Stimulated activated CD8-positive, alpha-beta memory T cell treated with anti-CD3 and anti-CD28 coated beads, Interleukin-12 subunit alpha, Interleukin-12 subunit beta, amount 100 ng/mL, for 24 hours (primary cell): Measurements from ENCODE around the gene HS3ST3B1.
A peak's percentile ranks its signal among the peaks of the same experiment; 100 is the strongest.

Source experiments
- DNase-seq: peaks from one replicate; pipeline ENCODE4 v3.0.0-alpha.2; 2020; ENCODE audit errors: extremely low read depth

The HS3ST3B1 gene

DNA sequence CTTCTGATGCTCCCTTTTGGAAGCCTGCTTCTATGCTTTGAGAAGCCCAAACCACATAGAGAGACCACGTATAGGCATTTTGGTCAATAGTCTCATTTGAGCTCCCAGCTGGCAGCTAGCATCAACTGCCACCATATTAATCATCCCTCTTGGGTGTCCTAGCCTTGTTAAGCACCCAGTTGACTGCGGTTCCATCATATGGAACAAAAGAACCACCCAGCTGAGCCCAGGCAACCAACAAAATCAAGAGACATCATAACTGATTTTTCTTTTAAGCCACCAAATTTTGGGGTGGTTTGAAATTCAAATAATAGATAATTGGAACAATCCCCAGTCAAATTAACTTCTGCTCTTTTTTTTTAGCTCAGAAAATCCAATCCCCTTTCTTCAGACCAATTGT is 53.9 kb downstream of the HS3ST3B1 start:
- DNase-seq, result no peak

DNA sequence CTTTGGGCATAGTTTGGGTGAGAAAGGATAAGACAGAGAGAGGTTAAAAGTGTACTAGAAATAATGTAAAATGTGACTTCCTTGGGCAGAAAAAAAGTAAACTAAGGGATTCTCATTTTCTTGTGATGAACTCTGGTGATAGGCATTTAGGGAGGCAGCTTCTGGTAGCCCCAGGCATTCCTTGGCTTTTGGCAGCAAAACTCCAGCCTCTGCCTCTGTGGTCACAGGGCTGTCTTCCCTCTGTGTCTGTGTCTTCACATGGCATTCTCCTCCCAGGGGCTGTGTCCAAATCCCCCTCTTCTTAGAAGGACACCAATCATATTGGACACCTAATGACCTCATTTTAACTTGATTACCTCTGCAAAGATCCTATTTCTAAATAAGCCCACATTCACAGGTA is 54.7 kb downstream of the HS3ST3B1 start:
- no peak for DNase-seq

DNA sequence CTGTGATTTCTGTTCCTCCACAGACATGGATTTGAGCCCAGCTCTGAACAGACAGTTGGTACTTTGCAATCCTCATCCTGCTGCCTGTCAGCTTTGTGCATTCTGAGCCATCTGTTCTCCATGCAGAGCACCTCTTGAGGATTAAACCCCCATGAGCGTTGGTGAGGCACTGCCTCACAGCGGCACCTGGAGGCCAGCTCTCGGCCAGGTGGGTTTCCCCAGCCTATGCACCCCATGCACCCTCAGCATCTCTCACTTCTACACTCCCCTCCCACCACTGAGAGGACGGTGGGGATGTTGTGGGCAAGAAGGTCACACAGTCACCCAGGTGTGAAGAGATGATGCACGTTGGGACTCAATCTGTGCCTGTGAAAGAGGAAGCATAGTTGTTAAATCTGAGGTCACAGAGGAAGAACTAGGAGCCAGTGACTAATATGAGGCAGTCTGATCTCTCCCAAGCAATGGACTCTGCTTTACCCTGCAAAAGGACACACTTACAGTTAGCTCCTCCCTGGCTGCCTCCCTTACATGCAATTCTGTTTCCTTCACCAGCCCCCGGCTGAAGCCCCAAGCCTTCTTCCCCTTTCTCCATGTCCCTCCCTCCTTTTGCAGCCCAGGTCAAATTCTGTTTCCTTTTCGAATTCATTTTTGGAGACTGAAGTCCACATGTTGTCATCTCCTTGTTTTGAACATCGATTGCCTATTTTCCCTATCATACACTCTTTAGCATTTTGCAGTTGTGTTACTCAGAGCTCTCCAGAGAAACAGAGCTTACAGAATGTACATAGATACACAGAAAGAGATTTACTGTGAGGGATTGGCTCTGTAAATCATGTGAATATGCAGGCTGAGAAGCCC is 58.5 kb downstream of the HS3ST3B1 start:
- peak; percentile 22 for DNase-seq

DNA sequence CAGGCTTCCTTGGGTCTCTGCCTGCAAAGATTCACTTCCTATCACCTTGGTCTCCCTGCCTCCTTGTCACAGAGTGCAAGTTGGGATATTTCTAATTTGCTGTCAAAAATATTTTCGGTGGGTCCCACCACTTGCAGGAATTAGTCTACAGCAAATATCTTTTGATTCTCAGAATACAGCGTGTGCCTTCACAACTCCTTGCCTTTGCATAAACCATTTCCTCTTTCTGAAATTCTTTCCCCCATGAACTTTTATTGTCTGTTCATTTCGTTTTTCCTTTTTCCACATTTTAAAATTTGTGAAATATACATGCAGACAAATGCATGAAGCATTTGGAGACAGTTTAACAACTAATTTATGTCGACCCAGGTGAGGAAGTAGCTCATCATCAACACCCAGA is 60.0 kb downstream of the HS3ST3B1 start:
- DNase-seq, result no peak

DNA sequence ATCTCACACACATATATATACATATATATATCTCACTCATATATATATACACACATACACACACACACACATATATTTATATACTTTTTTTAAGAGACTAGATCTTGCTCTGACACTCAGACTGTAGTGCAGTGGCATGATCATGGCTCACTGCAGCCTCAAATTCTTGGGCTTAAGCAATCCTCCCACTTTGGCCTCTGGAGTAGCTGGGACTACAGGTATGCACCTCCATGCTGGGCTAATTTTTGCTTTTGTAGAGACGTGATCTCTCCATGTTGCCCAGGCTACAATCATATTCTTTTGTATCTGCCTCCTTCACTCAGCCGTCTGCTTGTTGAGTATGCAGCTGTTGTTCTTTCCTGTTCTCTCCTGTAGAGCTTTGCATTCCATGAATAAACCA is 60.6 kb downstream of the HS3ST3B1 start:
- no peak for DNase-seq

DNA sequence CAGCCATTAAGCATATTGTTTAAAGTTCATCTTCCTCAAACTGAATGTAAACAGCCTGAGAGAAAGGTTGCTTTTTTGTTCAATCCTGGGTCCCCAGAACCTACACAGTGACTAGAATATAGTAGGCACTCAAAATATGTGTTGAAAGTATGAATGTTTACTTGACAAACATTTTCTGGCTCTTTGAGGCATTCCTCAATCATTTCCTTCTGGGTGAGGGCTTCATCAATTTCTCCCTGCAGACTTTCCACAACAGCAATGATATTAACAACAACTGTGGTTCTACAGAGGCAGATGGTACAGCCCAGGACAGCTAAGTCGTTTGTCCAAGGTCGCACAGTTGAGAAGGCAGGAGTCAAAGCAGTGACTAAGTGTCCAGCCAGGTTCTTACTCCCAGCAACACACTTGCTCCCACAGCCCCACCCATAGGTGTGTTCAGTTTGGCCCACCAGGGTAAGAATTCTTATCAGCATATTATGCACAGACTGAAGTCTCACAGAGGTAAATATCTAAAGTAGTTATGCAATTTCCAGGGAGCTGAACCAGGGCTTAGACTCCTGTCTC is 61.1 kb downstream of the HS3ST3B1 start:
- no peak for DNase-seq

DNA sequence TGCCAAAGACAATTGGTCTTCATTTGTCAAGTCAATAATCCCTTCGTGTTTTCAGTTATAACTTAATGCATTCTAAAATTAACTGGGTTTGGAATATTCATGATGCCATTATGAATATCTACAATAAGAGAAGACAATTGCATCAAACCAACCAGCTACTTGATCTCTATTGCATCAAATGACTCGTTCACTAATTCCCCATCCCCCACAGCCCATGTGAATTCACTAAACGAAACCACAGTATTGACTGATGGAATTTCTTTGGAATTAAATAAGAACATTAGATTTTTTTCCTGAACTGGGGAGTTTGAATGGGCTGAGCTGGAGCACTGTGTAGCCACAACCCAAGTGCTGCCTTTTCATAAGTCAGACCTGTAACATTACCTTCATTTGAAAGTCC is 65.3 kb downstream of the HS3ST3B1 start:
- no peak for DNase-seq

DNA sequence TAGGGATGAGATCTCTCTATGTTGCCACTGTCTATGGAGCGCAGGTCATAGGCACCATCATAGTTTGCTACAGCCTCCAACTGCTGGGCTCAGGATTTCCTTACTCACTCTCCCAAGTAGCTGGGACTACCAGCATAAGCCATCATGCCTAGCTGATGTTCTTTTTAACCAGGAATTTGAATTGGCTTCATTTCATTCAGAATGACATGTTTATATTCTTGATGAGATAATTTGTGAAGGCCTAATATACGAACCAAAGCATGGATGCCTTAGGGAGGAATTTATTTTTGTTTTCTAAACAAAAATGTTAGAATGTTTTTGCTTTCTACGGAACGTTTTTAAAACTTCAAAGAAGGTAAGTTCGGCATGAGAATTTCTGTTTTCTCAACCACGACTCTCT is 71.6 kb downstream of the HS3ST3B1 start:
- DNase-seq, result no peak

DNA sequence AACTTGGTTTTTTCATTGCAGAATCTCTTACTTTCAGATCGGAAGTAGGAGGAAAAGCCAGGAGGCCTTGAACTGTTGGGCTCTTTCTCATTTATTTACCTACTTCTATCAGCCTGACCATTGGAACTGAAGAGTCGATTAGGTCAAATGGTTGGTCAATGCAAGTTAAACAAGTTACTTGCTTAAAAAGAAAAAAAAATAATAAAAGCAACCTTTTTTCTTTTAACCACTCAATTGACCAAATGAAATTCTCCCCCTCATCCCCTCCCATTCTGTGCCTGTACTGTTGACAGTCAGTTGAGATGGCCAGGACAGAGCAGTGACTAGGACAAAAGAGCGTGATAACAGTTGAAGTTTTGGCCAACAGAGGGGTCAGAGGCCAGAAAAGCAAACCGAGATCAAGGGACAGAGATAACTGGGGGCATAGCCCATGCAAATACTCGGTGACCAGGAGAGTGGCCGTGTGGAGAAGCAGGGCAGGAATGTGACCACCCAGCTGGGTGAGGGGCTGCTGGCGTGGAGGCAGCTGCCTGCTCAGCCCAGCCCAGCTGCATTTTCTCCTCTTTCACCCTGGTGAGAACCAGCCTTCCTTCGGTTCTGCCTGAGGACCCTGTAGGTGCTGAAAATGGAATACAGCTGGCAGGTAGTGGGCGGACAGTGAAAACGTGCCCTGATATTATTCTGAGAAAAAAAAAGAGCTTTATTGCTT is 72.2 kb downstream of the HS3ST3B1 start:
- DNase-seq, result no peak

DNA sequence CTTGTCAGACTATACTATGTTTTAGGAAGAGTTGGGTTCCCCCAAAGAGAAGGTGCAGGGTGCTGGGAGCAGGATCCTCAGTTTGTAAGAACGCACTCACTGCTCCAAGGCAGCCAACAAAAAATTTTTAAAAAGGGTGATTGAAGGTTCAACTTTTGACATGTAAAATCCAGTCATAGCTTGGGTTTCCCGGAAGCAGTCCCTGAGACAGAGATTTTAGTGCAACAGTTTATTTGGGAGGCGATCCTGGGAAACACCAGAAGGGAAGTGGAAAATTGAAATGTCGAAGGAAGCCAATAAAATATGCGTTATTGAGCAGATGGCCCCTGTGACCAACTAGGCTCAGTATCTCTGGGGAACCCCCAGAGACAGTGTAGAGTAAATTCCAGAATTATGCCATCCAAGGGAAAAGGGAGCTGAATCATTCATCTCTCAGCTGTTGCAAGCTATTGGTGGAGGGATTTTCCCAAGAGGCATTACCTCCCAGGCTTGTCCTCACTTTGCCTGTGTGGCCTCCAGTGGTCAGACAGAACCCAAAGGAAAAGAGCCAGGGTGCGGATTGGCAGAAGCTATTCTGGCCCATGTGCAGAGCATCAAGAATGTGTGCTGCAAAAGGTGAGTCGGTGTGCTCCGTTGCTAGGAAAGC is 72.9 kb downstream of the HS3ST3B1 start:
- DNase-seq, result no peak

DNA sequence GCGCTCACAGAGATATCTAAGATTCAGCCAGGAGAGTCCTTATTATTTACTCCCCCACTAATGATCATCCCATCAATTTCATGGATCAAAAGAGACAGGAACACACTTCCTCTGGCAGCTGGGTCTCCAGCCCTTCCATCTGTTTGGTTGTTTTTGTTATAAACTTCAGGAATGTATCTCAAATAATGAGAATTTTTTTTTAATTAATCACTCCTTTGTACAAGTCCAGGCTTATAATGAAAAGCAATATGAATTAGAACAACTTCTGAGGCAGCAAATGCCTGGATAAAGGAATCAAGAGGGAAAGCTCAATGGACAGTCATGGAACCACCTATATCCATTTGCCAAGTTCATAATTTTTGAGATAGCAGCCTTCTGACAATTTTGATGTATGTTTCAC is 73.4 kb downstream of the HS3ST3B1 start:
- no peak for DNase-seq

DNA sequence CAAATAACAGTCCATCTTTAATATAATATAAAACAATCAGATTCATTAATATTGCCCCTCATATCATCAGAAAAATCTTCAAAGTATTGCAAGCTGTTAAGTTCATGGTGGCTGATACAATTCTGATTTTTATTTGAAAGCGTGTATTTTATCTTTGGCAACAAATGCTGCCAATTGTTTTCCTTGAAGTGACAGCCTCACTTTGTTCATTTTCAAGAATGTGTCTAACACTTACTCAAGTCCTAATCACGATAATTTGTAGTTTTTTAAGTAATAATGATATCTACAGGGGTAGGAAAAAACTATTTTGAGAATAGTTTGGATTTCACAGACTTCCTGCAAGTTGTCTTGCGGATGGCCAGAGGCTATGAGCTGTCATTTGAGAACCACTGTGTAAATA is 75.8 kb downstream of the HS3ST3B1 start:
- DNase-seq, result no peak

DNA sequence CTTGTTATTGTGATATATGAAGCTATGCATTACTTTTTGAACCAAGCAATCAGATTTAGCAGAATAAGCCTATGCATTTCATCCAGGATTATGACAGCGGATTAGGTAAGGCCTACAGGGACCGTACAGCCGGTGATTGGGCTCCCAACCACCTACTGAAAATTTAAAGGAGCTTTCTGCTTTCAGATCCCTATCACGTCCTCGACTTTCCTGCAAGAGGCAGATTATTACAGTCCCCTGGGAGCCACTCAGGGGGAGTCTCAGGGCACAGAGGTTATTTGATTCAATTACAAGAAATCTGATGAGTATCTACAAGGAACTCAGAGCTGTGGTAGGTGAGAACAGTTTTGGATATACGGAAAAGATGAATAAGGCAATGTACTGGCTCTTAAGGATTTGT is 80.7 kb downstream of the HS3ST3B1 start:
- DNase-seq, result no peak

DNA sequence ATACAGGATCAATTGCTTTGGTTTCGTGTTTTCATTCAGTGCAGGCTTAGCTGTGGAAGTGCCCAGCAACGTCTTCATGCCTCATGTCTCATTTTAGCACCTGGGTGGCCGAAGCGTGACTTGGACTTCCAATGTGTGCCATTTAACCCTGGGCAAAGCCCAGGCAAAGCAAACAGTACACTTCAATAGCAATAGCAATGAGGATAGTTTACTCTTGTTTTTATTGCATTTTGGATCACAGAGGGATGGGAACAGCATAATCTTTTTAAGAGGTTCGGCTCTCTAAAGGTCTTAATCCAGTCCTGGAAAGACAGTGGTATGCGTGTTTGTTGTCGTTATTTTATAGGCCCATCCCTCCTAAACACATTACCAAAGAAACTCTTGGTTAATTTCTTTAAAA is 86.2 kb downstream of the HS3ST3B1 start:
- DNase-seq, result no peak

DNA sequence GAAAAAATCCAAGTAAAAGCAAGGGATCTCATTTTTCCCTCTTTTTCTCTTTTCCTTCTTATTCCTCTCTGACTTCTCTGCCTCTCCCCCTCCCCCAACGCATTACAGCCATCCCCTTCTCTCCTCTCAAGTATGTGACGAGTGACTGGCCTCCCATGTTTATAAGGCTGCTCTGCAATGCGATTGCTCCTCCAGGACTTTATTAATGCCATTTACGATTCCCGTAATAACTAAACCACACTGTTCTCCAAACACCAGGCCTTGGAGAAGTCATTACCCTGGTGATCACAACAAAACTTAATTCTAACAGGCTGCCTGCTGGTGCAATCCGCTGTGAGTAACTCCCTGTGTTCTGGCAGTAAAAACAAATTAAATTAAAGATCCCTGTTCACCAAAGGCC is 88.8 kb downstream of the HS3ST3B1 start:
- no peak for DNase-seq

DNA sequence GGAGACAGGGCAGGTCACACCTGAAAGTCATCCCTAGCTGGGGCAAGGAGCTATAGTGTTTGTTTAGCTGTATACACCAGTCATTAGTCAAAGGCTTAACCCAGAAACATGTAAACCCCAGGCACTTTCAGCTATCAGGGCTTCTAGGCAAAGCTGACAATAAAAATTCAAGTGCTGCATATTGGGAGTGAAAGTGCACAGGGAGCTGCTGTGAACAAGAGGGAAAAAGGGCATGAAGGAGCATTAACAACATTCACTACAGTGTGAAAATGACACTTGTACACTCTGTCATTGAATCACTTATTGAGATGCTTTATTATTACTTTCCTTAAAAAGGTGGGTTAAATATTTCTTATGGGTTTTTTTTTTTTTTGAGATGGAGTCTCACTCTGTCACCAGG is 92.8 kb downstream of the HS3ST3B1 start:
- no peak for DNase-seq

DNA sequence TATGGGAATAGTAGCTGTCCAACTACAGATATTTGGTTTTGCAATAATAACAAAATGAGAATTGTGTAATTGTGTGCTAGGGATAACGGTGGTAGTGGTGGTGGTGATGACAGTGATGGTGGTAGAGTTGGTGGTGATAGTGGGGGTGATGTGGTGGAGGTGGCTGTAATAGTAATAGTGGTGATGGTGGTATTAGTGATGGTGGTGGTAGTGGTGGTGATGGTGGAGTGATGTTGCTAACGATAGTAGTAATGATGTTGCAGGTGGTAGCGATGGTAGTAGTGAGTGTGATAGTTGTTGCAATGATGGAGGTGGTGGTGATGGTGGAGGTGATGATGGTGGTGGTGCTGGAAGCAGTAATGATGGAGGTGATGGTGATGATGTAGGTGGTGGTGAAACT is 94.4 kb downstream of the HS3ST3B1 start:
- DNase-seq, result no peak

DNA sequence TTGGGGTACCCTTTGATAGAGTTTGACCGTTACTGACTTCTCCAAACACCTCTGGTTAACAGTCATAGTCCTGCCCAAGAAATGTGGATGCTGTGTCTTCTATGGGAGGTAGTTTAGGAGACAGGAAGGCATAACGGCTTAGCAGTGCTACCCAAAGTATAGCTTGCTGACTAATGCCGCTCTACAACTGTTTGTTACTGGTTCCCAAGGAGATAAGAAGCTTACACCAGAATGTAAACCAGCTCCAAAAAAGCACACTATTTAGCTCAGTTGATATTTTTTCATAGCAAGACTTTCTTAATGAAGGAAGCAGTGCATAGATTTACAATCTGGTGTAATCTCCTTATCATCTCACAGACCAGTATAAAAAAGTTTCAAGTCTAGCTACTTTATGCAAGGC is 95.7 kb downstream of the HS3ST3B1 start:
- DNase-seq, result no peak

DNA sequence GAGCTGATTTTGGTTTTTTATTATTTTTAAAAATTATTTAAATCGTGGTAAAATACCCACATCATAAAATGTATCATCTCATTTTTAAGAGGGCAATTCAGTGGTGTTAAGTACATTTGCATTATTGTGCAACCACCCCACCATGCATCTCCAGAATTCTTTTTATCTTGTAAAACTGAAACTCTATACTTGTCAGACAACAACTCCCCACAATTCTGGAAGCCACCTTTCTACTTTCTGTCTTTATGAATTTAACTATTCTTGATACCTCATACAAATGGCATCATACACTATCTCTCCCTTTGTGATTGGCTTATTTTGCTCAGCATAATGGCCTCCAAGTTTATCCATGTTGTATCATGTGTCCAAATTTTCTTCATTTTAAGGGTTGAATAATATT is 97.9 kb downstream of the HS3ST3B1 start:
- DNase-seq, result no peak
